Activated CD8-positive, alpha-beta memory T cell treated with anti-CD3 and anti-CD28 coated beads for 4 hours (primary cell): Measurements from ENCODE around the gene GPS1.

Experiments used
- DNase-seq, 2 donors: peaks; one replicate each; pipeline ENCODE4 v3.0.0-alpha.2; 2020; ENCODE audit warnings: low read depth in 2 of 2

The GPS1 gene

DNA sequence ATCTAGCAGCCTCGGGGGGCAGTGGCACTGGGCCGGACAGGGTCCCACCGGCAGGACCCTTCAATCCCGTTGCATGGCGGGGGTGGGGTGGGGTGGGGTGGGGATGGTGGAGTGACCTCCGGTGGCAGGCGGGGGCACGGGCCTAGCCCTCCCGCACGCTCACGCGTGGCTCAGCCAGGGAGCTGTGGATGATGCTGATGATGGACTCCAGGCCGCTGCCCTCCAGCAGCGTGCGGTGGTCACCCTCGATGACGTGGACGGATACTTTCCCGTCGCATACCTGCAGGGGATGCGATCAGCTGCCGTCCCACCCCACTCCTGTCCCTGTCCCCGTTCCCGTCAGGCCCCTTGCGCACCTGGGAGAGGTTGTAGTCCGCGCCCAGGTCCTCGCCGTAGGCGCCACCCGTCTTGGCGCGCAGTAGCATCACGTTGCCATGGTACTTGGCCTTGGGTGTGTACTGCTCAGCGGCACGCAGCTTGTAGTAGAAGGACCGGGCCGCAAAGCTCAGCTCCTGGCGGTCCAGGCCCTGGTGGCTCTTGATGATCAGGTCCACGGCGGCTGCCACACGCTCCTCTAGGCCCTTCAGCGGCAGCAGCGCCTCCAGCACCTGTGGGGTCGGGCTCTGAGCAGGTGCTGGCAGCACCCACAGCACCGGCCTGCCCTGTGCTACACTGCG, 27.4 kb downstream of the GPS1 start:
- no peak for DNase-seq

DNA sequence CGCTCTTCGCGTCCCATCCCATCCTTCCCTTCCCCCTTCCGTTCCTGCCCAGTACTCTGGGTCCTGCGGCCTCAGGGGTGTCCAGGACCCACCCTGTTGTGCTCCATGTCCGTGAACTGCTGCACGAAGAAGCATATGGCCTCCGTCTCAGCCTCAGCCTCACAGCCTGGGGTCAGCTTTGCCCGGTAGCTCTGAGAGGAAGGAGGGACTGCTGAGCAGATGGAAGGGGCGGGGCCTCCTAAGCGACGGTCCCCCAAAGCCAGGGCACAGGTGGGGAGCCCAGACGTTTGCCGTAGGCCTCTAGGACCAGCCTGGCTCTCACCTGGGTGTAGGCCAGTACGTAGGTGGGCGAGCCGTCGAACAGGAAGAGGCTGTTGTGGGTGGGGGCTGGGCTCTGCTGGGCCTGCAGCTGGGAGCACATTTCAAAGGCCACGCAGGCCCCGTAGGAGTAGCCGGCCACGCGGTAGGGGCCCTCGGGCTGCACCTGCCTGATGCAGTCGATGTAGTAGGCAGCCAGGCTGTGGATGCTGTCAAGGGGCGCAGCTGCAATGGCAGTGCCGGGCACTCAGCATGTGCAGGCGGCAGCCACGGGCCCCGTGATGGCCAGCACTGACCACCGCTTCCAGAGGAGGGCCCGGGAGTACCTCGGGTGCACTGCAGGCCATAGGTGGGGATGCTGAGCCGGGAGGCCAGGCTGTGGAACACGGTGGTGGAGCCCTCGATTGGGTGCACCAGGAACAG, 28.5 kb downstream of the GPS1 start:
- DNase-seq, result no peak

DNA sequence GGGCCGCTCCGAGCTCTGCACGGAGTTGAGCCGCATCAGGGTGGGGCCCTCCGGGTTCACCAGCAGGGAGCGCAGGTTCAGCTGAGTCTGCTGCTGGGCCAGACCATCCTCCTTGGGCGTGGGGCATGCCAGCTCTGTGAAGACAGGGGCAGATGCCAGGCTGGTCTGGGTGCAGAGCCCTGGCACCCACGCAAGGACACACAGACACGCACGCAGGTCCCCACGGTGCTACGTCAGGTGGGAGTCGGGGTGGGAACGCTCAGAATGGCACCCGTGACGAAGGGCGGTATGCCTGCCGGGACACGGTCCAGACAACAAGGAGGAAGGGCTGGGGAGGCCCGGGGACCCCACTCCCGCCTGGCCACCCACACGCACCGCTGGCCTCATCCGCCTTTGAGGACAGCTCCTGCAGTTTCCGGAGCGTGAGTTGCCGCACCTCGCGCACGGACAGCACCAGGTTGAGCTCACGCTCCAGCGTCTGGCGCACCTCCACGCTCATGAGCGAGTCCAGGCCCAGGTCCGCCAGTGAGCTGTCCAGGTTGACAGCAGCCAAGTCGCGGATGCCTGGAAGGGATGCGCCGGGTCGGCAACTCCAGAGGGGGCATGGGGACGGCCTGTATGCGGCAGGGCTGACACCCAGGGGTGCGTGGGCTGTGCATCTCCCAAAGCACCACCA, 29.2 kb downstream of the GPS1 start:
- DNase-seq, result no peak

DNA sequence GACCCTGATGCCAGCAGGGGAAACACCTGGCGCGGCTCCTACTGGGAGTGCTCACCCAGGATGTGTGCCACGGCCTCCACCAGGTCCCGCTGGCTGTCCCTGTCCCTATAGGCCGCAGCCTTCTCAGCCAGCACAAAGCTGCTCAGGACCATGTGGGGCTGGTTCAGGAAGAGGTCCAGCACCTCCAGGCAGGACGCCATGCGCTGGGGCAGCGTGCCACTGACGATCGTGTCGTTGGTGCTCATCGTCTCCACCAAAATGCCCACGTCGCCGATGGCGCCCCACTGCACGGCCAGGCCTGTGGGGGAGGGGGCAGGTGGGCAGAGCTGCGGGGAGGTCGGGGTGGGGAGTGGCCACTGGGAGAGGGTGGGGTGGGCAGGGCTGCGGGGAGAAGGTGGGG, 29.8 kb downstream of the GPS1 start:
- DNase-seq, result no peak

DNA sequence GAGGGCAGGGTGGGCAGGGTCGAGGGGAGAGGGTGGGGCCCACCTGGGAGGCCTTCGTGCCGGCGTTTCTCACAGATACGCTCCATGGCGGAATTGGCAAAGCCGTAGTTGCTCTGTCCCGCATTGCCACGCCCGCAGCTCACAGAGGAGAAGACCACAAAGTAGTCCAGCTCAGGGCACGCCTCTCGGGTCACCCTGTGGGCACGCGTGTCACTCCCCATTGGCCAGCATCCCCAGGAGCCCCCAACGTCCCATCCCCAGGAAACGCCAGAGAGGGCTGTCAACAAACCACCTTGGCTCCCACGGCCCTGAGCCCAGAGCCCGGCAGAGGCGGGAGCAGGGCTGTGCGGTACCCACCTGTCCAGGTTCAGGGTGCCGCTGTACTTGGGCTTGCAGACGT, 30.3 kb downstream of the GPS1 start:
- no peak for DNase-seq

DNA sequence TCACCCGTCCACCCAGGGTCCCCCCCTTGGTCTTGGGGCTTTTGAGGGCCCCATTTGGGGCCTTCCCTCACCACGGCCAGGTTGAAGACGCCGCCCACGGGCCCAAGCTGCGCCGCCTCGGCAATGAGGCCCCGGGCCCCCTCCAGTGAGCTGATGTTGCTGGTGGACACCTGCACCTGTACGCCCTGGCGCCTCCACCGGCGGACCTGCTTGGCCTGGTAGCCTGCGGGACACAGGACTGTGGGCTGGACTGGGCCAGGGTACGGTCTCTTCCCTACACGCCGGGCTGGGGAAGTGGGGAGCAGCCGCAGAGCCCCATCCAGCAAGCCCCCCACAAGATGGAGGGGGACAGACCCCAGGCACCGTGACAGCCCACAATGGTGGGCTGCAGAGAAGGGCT, 30.8 kb downstream of the GPS1 start:
- DNase-seq, result no peak

DNA sequence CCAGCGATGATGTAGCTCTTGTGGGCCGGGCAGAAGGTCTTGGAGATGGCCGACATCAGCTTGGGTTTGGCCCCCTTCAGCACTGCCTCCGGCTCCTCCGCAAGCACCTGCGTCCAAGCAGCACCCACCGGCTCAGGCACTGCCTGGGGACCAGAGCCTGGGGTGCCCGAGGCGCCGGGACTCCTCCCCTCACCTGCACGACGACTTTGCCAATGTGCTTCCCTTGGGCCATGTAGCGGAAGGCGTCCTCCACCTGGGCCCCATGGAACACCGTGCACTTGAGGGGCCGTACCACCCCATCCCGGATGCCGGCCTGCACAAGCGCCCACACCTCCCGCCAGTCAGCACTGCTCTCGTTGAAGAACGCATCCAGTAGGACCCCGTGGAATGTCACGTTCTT, 31.3 kb downstream of the GPS1 start:
- no peak for DNase-seq

DNA sequence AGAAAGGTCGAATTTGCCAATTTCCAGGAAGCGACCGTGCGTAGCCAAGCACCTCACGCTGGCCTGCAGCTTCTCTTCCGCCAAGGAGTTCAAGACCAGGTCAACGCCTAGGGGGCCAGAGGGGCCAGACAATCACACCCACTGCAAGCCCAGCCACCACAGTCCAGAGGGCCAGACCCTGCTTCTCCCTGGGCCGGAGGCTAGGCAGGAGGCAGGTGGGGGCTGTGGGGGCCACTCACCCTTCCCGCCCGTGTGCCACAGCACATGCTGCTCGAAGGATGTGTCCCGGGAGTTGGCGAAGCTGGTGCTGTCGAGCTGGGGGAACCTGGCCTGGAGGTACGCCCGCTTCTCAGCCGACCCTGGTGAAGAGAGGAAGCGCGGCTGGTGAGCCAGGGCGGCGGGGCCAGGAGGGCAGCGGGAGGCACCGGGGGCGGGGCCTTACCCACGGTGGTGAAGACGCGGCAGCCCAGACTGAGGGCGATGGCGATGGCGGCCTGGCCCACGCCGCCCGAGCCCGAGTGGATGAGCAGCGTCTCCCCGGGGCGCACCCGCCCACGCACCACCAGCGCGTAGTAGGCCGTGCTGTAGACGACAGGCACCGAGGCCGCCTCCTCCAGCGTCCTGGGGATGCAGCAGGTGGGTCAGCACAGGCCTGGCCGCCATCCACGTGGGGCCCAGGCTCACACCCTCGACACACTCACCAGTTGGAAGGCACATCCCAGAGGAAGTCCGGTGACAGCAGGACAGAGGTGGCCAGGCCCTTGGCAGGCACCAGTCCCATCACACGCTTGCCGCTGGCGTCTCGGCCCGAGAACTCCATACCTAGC, 32.0 kb downstream of the GPS1 start:
- DNase-seq, result no peak

DNA sequence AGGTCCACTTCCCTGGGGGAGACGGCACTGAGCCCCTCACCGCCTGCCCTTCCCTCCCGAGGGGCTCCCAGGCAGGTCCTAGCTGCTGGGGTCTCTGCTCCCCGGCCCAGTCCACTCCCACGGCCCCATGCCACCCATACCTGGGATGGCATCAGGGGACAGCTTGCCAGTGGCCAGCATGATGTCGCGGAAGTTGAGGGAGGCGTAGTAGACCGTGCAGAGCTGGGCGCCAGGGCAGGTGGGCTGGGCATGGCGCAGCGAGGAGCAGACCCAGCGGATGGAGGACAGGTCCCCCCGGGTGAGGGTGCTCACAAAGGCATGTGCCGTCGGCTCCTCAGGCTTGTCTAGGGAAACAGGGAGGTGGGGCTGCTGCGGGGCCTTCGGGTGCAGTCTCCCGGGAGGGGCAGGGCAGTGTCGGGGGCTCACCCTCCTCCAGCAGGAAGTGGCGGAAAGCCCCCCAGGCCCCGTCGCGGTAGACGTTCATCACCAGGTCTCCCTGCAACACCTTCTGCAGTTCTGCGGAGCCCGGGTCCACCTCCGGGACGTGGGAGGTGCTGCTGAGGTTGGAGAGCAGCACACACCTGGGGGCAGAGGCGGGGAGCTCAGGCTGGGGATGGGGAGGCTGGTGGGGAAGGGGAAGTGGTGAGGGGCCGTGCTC, 32.8 kb downstream of the GPS1 start:
- DNase-seq, result no peak

DNA sequence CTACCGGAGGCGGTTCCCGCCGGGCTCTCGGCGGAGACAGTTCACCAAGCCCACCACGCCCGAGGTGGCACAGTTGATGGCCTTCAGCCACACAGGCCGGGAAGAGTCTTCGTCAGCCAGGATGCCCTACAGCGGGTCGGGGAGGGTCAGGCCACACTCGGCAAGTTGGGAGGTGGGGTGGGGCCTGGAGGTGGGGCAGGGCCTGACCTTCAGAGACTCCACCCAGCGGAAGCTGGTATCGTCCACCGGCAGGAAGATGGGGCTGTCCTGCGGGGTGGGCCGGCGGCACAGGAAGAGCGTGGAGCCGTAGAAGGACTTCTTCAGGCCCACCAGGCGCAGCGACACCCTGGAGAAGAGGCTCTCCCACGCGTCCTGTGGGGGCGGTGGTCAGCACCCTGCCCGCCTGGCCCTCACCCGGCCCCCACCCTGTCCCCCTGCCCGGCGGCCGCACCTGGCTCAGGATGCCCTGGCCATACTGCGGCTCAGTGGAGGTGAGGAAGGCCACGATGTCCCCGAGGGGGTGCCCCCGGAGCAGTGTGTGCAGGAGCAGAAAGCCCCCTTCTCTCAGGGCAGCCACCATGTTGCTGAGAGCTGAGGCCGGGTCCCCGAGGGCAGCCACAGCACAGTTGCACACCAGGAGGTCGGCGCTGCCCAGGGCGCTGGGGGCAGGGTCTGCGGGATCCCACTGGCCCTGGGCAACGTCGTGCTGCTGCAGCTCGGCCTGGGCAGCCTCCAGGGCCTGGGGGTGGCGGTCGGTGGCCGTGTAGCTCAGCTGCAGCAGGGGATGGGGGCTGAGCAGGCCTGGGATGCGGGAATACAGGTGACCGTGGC, 33.5 kb downstream of the GPS1 start:
- no peak for DNase-seq

DNA sequence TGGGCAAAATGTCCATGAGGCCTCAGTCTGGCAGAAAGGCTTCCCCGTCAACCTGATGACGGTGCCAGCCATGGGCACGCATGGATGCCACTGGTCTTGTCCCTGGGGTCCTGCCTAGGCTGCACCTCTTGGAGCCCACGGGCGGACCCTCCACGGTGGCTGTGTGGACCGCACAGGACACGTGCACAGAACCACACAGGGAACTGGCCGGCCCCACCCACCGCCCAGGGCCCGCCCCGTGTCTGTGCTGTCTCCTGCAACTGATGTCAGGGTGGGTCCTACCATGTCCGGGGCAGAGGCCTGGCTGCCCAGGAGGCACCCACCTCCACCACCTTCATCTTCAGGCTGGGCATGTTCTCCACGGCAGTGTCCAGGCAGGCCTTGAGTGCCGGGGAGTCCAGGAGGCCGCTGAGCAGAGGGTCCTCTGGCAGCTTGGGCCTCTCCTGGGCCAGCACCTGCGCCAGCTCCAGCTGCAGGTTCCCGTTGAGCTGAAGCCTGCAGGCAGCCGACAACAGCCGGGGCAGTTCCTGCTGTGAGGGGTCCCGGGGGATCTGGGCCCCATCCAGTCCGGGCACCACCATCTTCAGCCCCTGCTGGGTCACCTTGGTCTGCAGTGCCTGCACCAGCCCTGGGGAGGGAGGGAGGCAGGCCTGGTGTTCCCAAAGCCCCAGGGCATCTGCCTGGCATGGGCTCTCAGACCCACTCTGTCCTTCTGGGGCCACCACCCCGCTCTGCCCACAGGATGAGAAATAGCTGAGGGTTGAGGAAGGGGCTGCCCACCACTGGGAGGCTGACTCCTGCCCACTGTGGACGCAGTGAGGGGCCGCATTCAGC, 34.5 kb downstream of the GPS1 start:
- DNase-seq, result no peak

DNA sequence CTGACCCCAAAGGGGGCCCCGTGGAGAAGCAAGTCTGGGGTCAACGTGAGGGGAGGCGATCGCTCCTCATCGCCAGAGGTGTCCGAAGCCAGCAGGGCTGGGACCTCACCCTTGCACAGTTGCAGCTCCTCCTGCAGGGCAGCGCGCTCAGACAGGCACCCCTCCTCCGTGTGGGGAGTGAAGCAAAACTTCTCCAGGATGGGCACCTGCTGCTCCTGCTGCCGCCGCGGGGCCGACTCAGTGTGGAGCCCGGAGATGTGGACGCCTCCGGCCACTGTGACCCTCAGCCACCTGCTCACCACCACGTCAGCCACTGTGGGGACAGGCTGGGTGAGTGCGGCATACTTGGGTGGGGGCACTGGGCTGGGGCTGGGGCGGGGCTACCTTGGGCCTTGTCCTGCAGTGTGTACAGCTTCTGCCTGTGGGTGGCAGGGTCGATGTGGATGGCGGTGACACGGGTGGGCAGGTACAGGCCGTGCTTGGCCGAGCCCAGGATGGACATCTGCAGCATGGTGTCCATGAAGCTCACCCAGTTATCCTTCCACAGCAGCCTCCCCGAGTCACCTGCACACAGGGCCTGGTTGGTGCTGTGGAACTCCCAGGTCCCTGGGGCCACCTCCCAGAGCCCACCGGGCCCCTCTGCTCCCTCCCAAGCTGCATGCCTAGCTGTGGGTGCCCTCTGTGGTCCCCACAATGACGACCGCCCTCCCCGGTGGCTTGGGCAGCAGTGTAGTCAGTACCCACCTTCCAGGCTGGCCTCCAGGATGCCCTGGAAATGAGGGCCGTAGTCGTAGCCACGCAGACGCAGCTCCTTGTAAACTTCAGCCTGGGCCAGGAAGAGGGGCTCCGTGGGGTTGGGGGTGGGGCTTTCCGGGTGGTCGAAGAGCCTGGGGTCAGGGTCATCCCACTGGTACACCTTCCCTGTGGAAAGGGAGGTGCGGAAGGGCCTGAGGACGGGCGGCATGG, 35.5 kb downstream of the GPS1 start:
- no peak for DNase-seq

DNA sequence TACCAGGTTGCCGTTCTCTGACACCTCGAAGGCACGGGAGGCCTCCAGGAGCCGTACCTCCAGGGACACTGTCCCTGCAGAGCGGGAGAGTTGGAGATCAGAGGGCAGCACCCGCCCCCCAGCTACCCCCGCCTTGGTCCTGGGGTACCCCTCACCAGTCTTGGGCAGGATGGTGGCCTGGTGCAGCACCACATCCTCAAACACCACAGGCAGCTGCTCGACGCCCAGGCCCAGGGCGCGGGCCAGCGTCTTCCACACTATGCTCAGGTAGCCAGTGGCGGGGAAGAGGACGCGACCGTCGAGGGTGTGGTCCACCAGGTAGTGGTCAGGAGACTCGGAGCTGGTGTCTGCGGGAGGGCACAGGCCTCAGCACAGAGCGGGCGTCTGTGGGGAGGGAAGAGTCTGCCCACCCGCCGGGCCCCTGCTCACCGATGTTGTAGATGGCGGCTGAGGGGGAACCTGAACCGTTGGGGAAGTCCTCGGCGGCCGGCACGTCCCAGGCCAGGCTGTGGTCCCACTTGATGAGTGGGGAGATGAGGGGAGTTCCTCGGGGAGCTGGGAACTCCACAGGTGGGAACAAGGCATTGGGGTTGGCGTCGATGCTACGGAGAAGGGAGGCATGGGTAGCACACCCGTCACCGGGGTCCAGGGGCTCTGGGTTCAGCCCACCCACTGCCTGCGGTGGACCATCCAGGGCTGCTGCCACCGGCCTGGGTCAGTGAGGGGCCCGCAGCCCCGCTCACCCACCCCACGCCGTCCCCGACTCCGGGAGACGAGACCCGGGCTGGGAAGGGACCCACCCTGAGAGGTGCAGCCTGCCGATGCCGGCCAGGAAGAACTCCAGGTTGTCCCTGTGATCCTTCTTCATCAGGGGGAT, 36.5 kb downstream of the GPS1 start:
- DNase-seq, result no peak

DNA sequence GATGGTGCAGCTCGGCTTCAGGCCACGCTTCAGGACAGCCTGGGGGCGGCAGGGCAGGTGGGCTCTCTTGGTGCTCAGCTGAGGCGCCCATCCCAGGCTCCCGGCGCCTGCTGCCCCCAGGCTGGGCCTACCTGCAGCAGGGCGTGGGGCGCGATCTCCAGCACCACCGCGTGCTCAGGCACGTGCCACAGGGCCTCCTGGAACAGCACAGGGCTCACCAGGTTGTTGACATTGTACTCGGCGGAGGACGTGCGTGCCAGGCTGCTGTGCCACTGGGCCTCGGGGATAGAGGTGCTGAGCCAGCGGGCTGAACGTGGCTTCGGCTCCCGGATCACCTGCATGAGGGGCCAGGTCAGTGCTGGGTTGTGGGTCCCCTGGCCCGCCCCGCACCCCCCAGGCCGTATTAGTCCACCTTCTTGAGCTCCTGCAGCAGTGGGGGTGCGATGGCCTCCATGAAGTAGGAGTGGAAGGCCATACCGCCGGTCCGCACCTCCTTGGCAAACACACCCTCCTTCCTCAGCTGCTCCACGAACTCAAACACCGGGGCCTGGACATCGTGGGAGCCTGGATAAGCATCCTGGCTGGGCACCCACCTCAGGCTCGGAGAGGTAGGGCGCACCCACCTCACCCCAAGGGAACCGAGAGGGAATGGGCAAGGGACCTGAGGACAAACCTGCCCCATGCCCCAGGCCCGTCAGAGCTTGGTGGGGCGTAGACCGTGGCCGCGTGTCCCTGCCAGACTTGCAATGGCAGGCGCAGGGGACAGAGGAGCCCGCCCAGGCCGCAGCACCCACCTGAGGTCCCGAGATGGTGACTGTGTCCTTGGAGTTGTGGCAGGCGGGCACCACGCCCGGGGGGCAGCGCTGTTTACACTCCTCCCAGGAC, 37.4 kb downstream of the GPS1 start:
- DNase-seq, result no peak

DNA sequence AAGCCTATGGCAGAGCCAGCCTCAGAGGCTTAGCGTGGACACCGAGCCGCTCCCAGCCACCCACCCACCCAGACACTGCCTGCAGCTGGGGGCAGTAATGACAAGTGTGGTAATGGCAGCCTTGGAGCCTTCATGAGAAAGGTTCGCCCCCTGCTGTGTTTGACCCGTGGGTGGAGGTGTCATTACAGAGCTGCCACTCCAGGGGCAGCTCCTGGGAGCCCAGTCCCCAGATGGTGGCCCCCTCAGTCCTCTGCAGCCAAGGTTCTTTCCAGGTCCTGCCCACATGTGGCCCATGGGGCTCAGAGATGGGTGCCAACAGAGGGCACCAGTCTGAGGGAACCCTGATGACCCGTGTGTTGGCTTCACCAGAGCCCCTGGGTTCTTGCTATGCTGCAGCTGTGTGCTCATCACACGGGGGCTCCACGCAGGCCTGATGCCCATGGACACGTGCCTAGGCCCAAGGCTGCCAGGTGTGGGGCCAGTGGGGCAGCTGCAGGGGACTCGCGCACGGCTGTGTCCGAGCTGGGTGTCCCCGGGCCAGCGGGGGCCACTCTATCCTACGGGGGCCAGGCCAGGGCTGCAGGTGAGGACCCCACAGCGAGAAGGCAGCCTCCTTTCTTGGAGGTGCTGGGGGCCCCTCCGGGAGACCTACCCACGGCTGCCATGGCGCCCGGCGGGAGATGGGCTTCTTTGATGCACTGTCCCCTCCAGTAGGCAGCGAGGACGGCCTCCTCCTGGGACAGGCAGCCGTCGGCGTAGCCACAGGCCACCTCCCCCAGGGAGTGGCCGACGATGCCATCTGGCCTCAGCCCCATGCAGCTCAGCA, 38.2 kb downstream of the GPS1 start:
- no peak for DNase-seq
